HG02973 (cell line): ENCODE measurements around the gene ADK.
"Not testable (repeated sequence)": the region's sequence is repeated elsewhere in the genome, so short reads cannot be mapped to it uniquely, and the experiment has no call there.

Experiments used
- ATAC-seq: cut with Tn5 transposase; IDR thresholded peaks from one replicate; pipeline ENCODE4 v1.9.1; 2021; ENCODE audit warnings: moderate library complexity; ENCODE audit not compliant: unreplicated experiment

The ADK gene

DNA sequence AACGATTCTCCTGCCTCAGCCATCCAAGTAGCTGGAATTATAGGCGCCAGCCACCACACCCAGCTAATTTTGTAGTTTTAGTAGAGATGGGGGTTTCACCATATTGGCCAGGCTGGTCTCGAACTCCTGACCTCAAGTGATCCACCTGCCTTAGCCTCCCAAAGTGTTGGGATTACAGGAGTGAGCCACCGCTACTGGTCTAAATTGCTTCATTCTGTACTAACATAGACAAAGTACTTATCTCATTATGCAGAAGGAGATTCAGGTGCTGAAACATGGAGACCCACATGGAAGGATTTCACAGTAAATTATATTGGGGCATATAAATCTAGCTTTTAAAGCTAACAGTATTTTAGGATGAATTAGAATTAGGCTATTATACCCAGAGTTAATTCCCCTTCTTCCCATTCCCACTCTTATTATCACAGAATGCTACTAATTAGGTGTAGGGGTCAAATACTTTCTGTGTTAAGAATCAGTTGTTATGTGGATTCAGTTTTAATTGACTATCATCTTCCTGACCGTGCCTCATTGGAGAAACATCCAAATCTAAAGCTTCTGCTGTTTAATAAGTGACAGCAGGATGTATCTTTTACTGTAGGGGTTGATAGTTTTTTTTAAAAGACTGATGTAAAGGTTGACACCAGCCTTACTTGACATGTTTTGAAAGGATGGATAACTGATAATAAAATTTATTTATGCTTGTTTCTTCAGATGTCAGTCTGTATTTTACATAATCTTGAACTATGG lies 27.2 kb downstream of the ADK start:
- no peak for ATAC-seq

GRCh38 chr10:74179111-74179710 lies 28.2 kb downstream of the ADK start:
- no peak for ATAC-seq

DNA sequence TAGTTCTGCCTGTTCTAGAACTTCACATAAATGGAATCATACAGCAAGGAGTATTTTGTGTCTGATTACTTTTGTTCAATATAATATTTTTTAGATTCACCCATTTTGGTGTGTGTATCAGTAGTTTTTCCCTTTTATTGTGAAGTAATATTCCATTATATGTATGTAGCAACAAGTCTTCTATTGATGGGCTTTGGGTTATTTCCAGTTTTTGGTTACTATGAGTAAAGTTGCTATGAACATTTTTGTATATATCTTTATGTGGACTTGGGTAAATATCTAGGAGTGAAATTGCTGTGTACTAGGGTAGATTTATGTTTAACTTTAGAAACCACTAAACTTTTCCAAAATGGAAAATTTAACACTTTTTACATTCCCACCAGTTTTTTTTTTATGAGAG lies 35.7 kb downstream of the ADK start:
- no peak for ATAC-seq

DNA sequence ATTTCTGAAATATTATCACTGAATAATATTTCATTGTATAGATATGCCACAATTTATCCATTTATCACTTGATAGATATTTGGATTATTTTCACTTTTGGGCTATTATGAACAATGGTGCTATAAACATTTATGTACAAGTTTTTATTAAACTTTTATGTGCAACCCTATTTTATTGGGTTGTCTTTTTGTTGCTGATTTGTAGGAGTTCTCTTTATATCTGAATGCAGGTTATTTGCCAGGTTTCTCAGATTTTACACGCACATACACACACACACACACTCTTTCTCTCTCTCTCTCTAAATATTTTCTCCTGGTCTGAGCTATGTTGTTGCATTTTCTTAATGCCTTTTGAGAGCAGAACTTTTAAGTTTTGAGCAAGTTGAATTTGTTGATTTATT lies 36.2 kb downstream of the ADK start:
- ATAC-seq, result no peak

GRCh38 chr10:74188617-74189016 lies 37.6 kb downstream of the ADK start:
- ATAC-seq, result not testable (repeated sequence)

DNA sequence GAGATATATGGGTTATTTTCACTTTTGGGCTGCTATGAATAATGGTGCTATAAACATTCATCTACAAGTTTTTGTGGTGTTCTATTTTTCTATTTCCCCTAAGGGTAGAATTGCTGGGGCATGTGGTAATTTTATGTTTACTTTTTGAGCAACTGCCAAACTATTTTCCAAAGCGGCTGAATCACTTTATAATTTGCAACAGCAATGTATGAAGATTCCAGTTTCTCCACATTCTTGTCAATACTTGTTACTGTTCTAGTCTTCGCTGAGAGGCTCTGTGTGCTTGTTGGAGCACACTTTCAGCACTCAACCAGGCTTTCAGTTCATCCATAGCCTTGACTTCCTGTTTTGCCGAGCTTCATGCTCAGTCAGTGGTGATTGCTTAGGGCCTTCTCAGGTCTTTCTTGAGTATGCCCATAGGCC lies 39.0 kb downstream of the ADK start:
- ATAC-seq, result peak; percentile 69

DNA sequence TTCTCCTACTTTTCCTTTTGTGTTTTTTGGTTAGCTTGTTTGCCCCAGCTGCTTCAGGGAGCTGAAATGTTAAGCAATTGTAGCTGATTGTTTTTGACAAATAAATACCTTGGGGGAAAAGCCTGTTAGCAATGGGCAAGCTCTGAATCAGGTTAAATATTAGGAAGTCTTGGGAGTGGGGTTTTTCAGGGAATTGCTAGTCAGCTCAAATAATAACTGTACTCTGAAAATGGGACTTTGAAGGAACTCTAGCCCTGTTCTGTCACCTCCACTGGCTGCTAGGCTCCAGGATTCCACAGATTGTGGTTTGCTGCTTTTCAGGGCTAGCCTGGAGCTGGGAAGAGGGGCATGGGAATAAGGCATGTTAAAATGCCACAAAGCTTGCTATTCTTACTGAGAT lies 39.5 kb downstream of the ADK start:
- ATAC-seq, result no peak

DNA sequence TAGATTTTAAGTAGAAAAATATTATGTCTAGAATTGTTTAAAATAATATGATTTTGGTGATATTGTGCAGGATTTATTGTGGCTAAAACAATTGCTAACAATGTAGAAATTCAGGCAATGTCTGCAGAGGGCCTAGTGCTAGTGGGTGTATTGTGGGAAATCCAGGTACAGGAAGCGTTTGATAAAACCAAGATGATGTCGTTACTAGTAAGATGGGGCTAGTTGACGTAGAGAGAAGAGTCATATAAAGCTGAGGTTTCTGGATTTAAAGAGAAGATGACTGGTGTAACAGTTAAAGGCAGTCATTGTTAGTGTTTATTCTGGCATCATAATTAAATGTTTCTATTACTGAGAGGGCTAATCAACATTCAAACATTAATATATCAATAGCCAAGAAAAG lies 43.5 kb downstream of the ADK start:
- ATAC-seq, result no peak

DNA sequence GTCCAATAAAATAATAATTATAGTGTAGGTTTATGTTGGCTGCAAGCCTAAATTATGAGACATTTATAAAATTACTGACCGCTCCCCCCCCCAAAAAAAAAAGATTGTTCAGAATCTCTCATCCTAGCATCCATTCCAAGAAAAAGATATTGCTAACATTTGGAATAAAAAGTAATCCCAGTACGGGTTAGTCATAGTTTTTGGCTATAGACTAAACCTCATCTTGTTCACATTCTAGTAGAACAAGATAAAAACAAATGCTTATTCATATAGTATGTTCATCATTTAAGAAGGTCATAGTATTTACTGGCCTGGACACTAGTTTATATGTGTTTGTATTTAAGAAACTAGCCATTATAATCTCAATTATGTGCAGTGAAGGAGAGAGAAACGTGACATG lies 44.0 kb downstream of the ADK start:
- no peak for ATAC-seq

GRCh38 chr10:74199315-74199714 lies 48.3 kb downstream of the ADK start:
- no peak for ATAC-seq

GRCh38 chr10:74202356-74202755 lies 51.3 kb downstream of the ADK start:
- no peak for ATAC-seq

DNA sequence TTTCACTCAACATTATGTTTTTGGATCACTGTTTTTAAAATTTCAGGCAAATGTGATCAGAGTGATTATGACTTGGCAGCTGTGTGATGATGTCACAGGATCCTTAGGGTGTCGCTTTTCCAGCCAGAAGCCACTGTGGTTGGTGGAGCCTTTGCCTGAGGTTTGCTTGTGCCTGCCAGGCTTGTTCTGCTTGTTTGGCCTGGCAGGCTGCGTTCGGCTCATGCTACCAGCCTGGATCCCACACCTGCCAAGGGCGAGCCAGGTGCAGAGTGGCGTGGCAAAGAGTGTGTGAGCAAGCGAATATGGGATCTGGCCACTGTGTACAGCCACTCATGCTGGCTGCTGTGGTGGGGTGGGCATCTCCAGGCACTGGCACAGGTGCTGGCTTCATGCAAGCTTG lies 55.7 kb downstream of the ADK start:
- no peak for ATAC-seq

DNA sequence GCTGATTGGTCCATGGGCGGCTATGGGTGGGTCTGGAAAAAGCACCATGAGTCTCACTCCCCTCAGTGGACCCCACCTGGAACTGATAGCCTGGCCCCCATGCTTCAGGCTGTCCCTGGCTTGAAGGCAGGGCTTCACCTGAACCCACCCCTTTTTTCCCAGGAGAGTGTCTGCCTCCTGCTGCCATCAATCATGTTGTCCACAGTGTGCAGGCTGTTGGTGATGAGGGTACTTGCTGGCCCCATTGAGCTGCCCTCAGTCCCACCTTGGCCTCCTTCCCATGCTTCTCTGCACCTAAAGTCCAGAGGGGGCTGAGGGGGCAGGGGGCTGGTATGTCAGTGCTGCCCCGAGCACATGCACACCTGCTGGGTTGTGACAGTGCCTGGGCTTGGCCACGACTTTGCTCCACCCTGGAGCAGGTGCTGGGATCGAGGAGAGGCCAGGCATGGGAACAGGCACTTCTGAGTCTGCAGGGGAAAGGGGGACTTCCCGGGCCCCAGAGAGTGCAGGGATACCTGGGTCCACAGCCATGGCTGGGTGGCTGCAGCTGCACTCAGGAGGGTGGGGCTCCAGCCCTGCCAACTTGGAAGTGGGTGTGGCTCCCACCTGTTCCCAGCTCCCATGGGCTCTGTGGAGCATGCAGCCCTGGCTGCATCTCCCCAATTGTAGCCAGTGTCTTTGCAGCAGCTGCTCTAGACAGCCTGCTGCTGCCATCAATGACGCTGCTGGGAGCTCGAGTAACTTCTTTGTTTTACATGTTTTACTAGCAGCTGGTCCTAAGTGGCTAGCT lies 56.9 kb downstream of the ADK start:
- no peak for ATAC-seq

DNA sequence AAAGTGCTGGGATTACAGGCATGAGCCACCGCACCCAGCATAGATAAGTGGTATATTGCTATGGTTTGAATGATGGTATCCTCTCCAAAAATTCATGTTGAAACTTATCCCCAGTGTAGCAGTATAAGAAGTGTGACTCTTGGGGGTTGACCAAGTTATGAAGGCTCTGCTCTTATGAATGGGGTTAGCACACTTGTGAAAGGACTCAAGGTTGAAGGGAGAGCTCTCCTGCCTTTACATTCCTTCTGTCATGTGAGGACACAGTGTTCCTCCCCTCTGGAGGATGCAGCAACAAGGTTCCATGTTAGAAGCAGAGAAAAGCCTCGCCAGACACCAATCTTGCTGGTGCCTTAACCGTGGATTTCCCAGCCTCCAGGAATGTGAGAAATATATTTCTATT lies 58.0 kb downstream of the ADK start:
- no peak for ATAC-seq

GRCh38 chr10:74213019-74213418 lies 62.0 kb downstream of the ADK start:
- no peak for ATAC-seq

- ATAC-seq, result no peak
Measured at GRCh38 chr10:74213571-74214162, 62.6 kb downstream of the ADK start.

DNA sequence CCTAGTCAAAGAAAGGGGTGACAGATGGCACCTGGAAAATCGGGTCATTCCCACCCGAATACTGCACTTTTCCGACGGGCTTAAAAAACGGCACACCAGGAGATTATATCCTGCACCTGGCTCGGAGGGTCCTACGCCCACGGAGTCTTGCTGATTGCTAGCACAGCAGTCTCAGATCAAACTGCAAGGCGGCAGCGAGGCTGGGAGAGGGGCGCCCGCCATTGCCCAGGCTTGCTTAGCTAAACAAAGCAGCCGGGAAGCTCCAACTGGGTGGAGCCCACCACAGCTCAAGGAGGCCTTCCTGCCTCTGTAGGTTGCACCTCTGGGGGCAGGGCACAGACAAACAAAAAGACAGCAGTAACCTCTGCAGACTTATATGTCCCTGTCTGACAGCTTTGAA lies 66.1 kb downstream of the ADK start:
- not testable (repeated sequence) for ATAC-seq

GRCh38 chr10:74222467-74222866 lies 71.4 kb downstream of the ADK start:
- not testable (repeated sequence) for ATAC-seq

DNA sequence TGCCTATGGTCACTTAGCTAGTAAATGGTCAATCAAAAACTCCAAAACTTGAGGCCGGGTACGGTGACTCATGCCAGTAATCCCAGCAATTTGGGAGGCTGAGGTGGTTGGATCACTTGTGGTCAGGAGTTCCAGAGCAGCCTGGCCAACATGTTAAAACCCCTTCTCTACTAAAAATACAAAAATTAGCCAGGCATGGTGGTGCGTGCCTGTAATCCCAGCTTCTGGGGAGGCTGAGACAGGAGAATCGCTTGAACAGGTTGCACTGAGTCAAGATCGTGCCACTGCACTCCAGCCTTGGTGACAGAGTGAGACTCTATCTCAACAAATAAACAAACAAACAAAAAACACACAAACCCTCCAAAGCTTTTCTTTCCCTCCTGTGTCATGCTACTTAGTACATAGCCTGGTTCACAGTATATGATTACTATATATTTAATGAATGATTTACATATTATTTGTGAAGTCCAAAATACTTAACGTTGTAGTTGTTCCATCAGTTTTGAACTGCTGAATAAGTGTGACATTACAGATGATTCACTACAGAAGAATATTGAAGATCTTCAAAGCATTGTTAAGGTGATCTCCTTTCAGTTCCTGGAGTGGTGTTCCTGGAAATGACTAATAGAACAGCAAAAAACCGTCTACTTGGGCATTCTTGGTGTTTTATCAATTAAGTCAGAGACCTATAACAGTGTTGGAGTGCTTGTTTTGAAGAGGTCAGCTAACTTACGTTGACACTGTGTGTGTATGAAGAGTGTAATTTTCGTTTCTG lies 72.9 kb downstream of the ADK start:
- ATAC-seq, result no peak

DNA sequence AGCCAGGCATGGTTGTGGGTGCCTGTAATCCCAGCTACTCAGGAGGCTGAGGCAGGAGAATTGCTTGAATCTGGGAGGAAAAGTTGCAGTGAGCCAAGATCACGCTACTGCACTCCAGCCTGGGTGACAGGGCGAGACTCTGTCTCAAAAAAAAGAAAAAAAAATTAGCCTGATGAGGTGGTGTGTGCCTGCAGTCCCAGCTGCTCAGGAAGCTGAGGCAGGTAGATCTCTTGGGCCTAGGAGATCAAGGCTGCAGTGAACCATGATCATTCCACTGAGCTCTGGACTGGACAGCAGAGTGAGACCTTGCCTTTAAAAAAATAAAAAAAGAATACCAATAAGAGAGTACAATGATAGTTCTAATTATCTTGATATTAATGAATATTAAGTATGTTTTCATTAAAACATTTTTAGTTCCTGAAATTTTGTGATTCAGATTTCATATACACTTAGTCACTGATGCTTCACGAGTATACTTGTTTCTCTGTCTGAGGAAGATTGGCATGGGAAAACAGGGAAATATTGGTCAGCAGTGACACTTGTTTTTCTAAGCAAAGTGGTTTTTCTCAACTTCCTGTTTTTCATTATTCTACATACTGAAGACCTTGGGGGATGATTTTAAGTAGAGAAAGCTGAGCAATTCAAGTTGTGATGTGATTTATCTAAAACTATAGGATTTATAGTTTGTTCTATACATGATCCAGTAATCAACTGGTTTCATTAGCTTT lies 76.8 kb downstream of the ADK start:
- ATAC-seq, result no peak
